Upper lobe of left lung (tissue), 4 donors: Measurements from ENCODE around the gene RAF1.

Experiments
- CTCF ChIP-seq, 6 experiments: fragments of 450-650 bp in 4 of 6; fragments of 200-600 bp in 2 of 6; sonication (generic) in 2 of 6; IDR thresholded peaks; one replicate each; pipeline ENCODE4 v1.5.1; 2016 to 2019; ENCODE audit warnings: antibody characterized with exemption in 6 of 6
- EP300 ChIP-seq, 4 donors: sonication (generic); formaldehyde crosslinking; IDR thresholded peaks; one replicate each; pipeline ENCODE4 v1.5.1; 2017; ENCODE audit warnings: antibody characterized with exemption in 4 of 4, control low read depth in 2 of 4
- POLR2A ChIP-seq, 4 donors: fragments of 450-650 bp; IDR thresholded peaks; one replicate each; pipeline ENCODE4 v1.5.1; 2016 to 2017; ENCODE audit warnings: antibody characterized with exemption in 4 of 4, mild to moderate bottlenecking in 2 of 4
- POLR2AphosphoS5 ChIP-seq, 2 donors: sonication (generic); formaldehyde crosslinking; IDR thresholded peaks; one replicate each; pipeline ENCODE4 v1.5.1; 2017; ENCODE audit warnings: antibody characterized with exemption in 2 of 2

- no peak for TF ChIP-seq POLR2AphosphoS5 (IDR thresholded peaks at IDR 0.05)
- no peak for TF ChIP-seq CTCF (IDR thresholded peaks at IDR 0.05)
- no peak for TF ChIP-seq POLR2A (IDR thresholded peaks at IDR 0.05)
- no peak for TF ChIP-seq EP300 (IDR thresholded peaks at IDR 0.05)
Measured at GRCh38 chr3:12557473-12558100, 106.3 kb downstream of the RAF1 start.
